ENCODE results near the gene ST6GALNAC1. TPM values are rescaled to one million over a fixed set of nuclear protein-coding genes. Genes with fewer than 3 reads are reported as not detected.
A peak's percentile ranks its signal among the peaks of the same experiment; 100 is the strongest.

Gene ST6GALNAC1
- total and polyA plus RNA-seq, 2 of the 13 experiments (the other 11 are each of a cell fraction or from before 2014, with no cell fraction given) = not detected

DNA sequence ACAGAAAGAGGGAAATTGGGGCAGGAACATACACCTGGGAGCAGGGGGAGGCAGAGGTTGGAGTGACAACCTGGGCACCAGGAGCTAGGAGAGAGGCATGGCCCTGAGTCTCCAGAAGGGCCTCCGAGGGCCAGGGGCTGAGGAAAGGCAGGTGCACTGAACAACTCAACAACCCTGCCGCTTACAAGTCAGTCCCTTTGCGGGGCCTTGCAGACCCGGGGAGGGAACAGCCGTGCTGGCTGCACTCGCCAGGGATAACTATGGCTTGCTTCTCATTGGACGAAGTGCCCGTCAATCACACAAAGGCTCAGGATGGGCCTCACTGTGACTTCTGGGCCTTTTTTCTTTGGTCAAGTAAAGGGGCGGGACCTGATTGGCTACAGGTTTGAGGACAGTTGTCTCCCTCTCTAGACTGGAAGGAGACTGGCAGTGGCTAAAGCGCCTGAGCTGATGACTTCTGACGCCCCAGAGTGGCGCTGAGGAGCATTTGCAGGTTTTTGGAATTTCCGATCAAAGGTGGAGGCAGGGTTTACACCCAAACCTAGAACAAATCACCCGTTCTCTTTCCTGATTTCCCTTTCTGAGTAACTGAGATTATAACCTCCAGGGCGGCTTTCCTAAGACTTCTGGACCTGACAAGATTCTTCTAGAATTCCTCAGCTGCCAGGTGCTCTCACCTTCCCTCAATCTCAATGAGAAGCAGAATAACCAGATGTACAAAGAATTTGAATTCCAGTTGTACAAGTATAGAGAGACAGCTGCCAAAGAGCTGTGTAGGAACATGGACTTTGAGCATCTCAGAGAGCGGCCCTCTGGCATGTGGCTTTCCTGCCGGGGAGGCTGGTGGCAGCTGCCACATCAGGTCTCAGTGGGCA is 30.3 kb downstream of the ST6GALNAC1 start (continued):
- TF ChIP-seq HNF4G (IDR thresholded peaks at IDR 0.05; ENCODE audit: borderline replicate concordance, low read depth, low read length) (peak; percentile 73), HNF4G (CRISPR knock-in tag; IDR thresholded peaks at IDR 0.05; ENCODE audit: borderline replicate concordance, low read depth) (peak; percentile 73; the same call in 1 of the 2 replicates), RNF2 (conservative IDR thresholded peaks at IDR 0.05; ENCODE audit: low read depth) (no peak), NFKBIZ (CRISPR knock-in tag; IDR thresholded peaks at IDR 0.05) (no peak), ZNF792 (CRISPR knock-in tag; IDR thresholded peaks at IDR 0.05) (no peak; the same call in 1 of the 2 replicates), XBP1 (CRISPR knock-in tag; IDR thresholded peaks at IDR 0.05) (no peak), ZNF563 (CRISPR knock-in tag; IDR thresholded peaks at IDR 0.05) (no peak; the same call in 1 of the 2 replicates), MLLT10 (CRISPR knock-in tag; IDR thresholded peaks at IDR 0.05) (no peak), DNMT3B (CRISPR knock-in tag; conservative IDR thresholded peaks at IDR 0.05) (no peak)
- TF ChIP-seq, protein P1, sequence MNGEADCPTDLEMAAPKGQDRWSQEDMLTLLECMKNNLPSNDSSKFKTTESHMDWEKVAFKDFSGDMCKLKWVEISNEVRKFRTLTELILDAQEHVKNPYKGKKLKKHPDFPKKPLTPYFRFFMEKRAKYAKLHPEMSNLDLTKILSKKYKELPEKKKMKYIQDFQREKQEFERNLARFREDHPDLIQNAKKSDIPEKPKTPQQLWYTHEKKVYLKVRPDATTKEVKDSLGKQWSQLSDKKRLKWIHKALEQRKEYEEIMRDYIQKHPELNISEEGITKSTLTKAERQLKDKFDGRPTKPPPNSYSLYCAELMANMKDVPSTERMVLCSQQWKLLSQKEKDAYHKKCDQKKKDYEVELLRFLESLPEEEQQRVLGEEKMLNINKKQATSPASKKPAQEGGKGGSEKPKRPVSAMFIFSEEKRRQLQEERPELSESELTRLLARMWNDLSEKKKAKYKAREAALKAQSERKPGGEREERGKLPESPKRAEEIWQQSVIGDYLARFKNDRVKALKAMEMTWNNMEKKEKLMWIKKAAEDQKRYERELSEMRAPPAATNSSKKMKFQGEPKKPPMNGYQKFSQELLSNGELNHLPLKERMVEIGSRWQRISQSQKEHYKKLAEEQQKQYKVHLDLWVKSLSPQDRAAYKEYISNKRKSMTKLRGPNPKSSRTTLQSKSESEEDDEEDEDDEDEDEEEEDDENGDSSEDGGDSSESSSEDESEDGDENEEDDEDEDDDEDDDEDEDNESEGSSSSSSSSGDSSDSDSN (CRISPR knock-in tag; IDR thresholded peaks at IDR 0.05) = peak; percentile 57
- TF ChIP-seq, protein P2, sequence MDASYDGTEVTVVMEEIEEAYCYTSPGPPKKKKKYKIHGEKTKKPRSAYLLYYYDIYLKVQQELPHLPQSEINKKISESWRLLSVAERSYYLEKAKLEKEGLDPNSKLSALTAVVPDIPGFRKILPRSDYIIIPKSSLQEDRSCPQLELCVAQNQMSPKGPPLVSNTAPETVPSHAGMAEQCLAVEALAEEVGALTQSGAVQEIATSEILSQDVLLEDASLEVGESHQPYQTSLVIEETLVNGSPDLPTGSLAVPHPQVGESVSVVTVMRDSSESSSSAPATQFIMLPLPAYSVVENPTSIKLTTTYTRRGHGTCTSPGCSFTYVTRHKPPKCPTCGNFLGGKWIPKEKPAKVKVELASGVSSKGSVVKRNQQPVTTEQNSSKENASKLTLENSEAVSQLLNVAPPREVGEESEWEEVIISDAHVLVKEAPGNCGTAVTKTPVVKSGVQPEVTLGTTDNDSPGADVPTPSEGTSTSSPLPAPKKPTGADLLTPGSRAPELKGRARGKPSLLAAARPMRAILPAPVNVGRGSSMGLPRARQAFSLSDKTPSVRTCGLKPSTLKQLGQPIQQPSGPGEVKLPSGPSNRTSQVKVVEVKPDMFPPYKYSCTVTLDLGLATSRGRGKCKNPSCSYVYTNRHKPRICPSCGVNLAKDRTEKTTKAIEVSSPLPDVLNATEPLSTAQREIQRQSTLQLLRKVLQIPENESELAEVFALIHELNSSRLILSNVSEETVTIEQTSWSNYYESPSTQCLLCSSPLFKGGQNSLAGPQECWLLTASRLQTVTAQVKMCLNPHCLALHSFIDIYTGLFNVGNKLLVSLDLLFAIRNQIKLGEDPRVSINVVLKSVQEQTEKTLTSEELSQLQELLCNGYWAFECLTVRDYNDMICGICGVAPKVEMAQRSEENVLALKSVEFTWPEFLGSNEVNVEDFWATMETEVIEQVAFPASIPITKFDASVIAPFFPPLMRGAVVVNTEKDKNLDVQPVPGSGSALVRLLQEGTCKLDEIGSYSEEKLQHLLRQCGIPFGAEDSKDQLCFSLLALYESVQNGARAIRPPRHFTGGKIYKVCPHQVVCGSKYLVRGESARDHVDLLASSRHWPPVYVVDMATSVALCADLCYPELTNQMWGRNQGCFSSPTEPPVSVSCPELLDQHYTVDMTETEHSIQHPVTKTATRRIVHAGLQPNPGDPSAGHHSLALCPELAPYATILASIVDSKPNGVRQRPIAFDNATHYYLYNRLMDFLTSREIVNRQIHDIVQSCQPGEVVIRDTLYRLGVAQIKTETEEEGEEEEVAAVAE (CRISPR knock-in tag; IDR thresholded peaks at IDR 0.05; ENCODE audit: borderline replicate concordance) = no peak
- TF ChIP-seq, protein P3, sequence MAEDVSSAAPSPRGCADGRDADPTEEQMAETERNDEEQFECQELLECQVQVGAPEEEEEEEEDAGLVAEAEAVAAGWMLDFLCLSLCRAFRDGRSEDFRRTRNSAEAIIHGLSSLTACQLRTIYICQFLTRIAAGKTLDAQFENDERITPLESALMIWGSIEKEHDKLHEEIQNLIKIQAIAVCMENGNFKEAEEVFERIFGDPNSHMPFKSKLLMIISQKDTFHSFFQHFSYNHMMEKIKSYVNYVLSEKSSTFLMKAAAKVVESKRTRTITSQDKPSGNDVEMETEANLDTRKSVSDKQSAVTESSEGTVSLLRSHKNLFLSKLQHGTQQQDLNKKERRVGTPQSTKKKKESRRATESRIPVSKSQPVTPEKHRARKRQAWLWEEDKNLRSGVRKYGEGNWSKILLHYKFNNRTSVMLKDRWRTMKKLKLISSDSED (CRISPR knock-in tag; IDR thresholded peaks at IDR 0.05) = no peak
- TF ChIP-seq, protein P4, sequence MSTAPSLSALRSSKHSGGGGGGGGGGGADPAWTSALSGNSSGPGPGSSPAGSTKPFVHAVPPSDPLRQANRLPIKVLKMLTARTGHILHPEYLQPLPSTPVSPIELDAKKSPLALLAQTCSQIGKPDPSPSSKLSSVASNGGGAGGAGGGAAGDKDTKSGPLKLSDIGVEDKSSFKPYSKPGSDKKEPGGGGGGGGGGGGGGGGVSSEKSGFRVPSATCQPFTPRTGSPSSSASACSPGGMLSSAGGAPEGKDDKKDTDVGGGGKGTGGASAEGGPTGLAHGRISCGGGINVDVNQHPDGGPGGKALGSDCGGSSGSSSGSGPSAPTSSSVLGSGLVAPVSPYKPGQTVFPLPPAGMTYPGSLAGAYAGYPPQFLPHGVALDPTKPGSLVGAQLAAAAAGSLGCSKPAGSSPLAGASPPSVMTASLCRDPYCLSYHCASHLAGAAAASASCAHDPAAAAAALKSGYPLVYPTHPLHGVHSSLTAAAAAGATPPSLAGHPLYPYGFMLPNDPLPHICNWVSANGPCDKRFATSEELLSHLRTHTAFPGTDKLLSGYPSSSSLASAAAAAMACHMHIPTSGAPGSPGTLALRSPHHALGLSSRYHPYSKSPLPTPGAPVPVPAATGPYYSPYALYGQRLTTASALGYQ (CRISPR knock-in tag; IDR thresholded peaks at IDR 0.05) = no peak
- TF ChIP-seq, protein P5, sequence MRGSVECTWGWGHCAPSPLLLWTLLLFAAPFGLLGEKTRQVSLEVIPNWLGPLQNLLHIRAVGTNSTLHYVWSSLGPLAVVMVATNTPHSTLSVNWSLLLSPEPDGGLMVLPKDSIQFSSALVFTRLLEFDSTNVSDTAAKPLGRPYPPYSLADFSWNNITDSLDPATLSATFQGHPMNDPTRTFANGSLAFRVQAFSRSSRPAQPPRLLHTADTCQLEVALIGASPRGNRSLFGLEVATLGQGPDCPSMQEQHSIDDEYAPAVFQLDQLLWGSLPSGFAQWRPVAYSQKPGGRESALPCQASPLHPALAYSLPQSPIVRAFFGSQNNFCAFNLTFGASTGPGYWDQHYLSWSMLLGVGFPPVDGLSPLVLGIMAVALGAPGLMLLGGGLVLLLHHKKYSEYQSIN (CRISPR knock-in tag; IDR thresholded peaks at IDR 0.05; ENCODE audit: borderline replicate concordance) = no peak
- TF ChIP-seq, protein P6, sequence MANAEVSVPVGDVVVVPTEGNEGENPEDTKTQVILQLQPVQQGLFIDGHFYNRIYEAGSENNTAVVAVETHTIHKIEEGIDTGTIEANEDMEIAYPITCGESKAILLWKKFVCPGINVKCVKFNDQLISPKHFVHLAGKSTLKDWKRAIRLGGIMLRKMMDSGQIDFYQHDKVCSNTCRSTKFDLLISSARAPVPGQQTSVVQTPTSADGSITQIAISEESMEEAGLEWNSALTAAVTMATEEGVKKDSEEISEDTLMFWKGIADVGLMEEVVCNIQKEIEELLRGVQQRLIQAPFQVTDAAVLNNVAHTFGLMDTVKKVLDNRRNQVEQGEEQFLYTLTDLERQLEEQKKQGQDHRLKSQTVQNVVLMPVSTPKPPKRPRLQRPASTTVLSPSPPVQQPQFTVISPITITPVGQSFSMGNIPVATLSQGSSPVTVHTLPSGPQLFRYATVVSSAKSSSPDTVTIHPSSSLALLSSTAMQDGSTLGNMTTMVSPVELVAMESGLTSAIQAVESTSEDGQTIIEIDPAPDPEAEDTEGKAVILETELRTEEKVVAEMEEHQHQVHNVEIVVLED (CRISPR knock-in tag; IDR thresholded peaks at IDR 0.05; ENCODE audit: borderline replicate concordance) = no peak; the same call in 1 of the 2 replicates

Measured in HepG2 (cell line).